Stomach (tissue), 4 donors: Measurements from ENCODE around the gene PPIAL4G.
"Not testable (repeated sequence)": the region's sequence is repeated elsewhere in the genome, so short reads cannot be mapped to it uniquely, and the experiment has no call there.

ENCODE experiments used
- EP300 ChIP-seq: sonication (generic); formaldehyde crosslinking; IDR thresholded peaks from one replicate; pipeline ENCODE4 v1.6.1; 2017; ENCODE audit warnings: antibody characterized with exemption
- POLR2A ChIP-seq, 4 donors: fragments of 450-650 bp; IDR thresholded peaks; one replicate each; pipeline ENCODE4 v1.6.1; 2016; ENCODE audit warnings: antibody characterized with exemption in 4 of 4, control low read depth in 2 of 4, mild to moderate bottlenecking in 1 of 4, moderate library complexity in 1 of 4
- TF ChIP-seq, protein P1 (sequence below), 7 experiments: fragments of 450-650 bp in 4 of 7; fragments of 200-600 bp in 3 of 7; sonication (generic) in 3 of 7; IDR thresholded peaks; one replicate each; pipeline ENCODE4 v1.5.1; 2016 to 2019; ENCODE audit warnings: antibody characterized with exemption in 7 of 7, control low read depth in 2 of 7, mild to moderate bottlenecking in 1 of 7

DNA sequence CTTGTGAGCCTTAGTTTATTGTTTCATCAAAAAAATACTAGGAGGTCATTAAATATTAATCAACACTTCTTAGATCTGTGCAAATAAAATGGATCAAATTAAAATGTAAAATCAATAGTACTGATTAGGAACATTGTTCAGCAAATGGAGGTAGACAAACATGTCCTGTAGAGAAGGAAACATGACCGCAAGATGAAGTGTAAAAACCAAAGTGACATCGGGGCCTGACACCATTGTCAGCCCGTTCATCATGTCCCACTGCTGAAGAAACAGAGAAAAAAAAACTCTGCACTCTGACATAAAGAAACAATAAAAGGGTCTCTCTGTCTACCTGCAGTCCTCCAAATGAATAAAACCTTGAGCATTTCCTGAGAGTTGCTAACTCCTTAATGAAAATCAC lies 31.2 kb upstream of the PPIAL4G start:
- TF ChIP-seq, protein P1, sequence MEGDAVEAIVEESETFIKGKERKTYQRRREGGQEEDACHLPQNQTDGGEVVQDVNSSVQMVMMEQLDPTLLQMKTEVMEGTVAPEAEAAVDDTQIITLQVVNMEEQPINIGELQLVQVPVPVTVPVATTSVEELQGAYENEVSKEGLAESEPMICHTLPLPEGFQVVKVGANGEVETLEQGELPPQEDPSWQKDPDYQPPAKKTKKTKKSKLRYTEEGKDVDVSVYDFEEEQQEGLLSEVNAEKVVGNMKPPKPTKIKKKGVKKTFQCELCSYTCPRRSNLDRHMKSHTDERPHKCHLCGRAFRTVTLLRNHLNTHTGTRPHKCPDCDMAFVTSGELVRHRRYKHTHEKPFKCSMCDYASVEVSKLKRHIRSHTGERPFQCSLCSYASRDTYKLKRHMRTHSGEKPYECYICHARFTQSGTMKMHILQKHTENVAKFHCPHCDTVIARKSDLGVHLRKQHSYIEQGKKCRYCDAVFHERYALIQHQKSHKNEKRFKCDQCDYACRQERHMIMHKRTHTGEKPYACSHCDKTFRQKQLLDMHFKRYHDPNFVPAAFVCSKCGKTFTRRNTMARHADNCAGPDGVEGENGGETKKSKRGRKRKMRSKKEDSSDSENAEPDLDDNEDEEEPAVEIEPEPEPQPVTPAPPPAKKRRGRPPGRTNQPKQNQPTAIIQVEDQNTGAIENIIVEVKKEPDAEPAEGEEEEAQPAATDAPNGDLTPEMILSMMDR (IDR thresholded peaks at IDR 0.05) = not testable (repeated sequence)
- TF ChIP-seq POLR2A (IDR thresholded peaks at IDR 0.05); EP300: not testable (repeated sequence)
